Measurements from ENCODE around the gene PRR33. TPM values are rescaled to one million over a fixed set of nuclear protein-coding genes. Genes with fewer than 3 reads are reported as not detected.

PRR33 gene
- total RNA-seq, 1 donor from 2014 or later, result not detected

DNA sequence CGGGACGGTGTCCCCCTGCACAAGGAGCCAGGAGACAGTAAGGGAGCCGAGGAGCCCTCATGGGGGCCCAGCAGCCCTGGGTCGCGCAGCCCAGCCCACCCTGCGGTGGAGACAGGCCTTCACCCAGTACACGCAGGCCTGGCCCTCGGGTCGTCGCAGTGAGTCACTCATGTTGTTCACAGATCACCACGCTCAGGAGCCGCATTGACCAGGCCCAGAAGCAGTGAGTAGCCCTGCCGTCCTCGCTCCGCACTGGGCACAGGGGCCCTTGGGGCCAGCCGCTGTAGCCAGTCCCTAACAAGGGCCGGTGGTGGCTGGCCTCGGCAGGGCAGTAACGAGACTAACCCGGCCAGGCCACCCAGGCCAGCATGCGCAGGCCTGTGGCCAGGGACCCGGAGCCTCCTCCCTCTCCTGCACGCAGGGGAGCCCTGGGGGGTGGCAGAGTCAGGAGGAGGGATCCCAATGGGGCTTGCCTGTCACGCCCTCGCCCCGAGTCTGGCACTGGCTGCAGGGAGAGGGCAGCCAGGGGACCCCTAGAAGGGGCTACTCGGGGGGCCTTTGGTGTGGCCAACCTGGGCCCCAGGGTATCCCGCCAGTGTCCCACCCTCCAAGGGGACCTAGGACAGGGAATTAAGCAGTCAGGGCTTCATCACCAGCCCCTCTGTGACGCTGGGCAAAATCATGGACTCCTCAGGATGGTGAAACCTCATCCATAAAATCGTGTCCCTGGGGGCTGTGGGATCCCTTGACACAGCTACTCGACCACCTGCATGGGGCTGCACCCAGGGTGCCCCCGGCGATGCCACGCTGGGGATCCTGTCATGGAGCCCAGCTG is 45.3 kb upstream of the PRR33 start:
- peaks cover 16% of the 10 kb centered on the region for H3K27me3 Mint-ChIP-seq (ENCODE audit: low read depth, unreplicated experiment)
- H3K36me3 Mint-ChIP-seq (ENCODE audit: low read depth, unreplicated experiment), result no peaks in the 10 kb centered on the region
- DNase-seq (ENCODE audit: low read depth), result no peak
- Histone ChIP-seq H3K79me2 (ENCODE audit: insufficient read depth, low read length) (no peaks in the 10 kb centered on the region), H3K4me3 (ENCODE audit: insufficient read depth, low read depth, low read length) (no peak overlapping the region), H3K27ac (ENCODE audit: low read depth, low read length) (no peak overlapping the region), H3K9ac (ENCODE audit: low read length) (no peak overlapping the region), H3K36me3 (ENCODE audit: insufficient read depth, low read length) (no peaks in the 10 kb centered on the region), H3K4me1 (ENCODE audit: insufficient read depth, low read length) (no peaks in the 10 kb centered on the region), H4K20me1 (ENCODE audit: insufficient read depth, low read length) (no peaks in the 10 kb centered on the region), H3K4me2 (ENCODE audit: low read length) (no peak overlapping the region), H3K27me3 (ENCODE audit: insufficient read depth, low read length) (no peaks in the 10 kb centered on the region), H3K9me3 (ENCODE audit: insufficient read depth, low read depth, low read length) (no peaks in the 10 kb centered on the region), H2AFZ (ENCODE audit: low read depth, low read length) (no peak overlapping the region)
- H3K4me3 Mint-ChIP-seq (ENCODE audit: unreplicated experiment), result no peak overlapping the region
- H3K27ac Mint-ChIP-seq (ENCODE audit: unreplicated experiment), result no peak overlapping the region
- FAIRE-seq, result no peak
- TF ChIP-seq, protein P1, sequence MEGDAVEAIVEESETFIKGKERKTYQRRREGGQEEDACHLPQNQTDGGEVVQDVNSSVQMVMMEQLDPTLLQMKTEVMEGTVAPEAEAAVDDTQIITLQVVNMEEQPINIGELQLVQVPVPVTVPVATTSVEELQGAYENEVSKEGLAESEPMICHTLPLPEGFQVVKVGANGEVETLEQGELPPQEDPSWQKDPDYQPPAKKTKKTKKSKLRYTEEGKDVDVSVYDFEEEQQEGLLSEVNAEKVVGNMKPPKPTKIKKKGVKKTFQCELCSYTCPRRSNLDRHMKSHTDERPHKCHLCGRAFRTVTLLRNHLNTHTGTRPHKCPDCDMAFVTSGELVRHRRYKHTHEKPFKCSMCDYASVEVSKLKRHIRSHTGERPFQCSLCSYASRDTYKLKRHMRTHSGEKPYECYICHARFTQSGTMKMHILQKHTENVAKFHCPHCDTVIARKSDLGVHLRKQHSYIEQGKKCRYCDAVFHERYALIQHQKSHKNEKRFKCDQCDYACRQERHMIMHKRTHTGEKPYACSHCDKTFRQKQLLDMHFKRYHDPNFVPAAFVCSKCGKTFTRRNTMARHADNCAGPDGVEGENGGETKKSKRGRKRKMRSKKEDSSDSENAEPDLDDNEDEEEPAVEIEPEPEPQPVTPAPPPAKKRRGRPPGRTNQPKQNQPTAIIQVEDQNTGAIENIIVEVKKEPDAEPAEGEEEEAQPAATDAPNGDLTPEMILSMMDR (IDR thresholded peaks at IDR 0.05; ENCODE audit: insufficient read depth, low read depth, low read length), result no peak
- TF ChIP-seq EZH2 (IDR thresholded peaks at IDR 0.05; ENCODE audit: insufficient read depth, low read length), result no peak
- peaks cover 4% of the 10 kb centered on the region for H3K9me3 Mint-ChIP-seq (ENCODE audit: unreplicated experiment)
- H3K4me1 Mint-ChIP-seq (ENCODE audit: low read depth, unreplicated experiment), result peaks cover 3% of the 10 kb centered on the region

GRCh38 chr11:1936072-1936780 is 44.5 kb upstream of the PRR33 start:
- FAIRE-seq (no peak), DNase-seq (ENCODE audit: low read depth) (no peak)
- H3K27ac Mint-ChIP-seq (ENCODE audit: unreplicated experiment), result no peak overlapping the region
- H3K9ac ChIP-seq (ENCODE audit: low read length), result no peak overlapping the region
- H3K4me1 Mint-ChIP-seq (ENCODE audit: low read depth, unreplicated experiment), result peaks cover 3% of the 10 kb centered on the region
- H3K4me1 ChIP-seq (ENCODE audit: insufficient read depth, low read length), result no peaks in the 10 kb centered on the region
- H3K4me3 ChIP-seq (ENCODE audit: insufficient read depth, low read depth, low read length), result no peak overlapping the region
- H4K20me1 ChIP-seq (ENCODE audit: insufficient read depth, low read length), result no peaks in the 10 kb centered on the region
- H3K27me3 Mint-ChIP-seq (ENCODE audit: low read depth, unreplicated experiment), result peaks cover 16% of the 10 kb centered on the region
- H3K36me3 ChIP-seq (ENCODE audit: insufficient read depth, low read length), result no peaks in the 10 kb centered on the region
- no peaks in the 10 kb centered on the region for H3K79me2 ChIP-seq (ENCODE audit: insufficient read depth, low read length)
- no peak overlapping the region for H3K4me2 ChIP-seq (ENCODE audit: low read length)
- TF ChIP-seq, protein P1 (IDR thresholded peaks at IDR 0.05; ENCODE audit: insufficient read depth, low read depth, low read length), result no peak
- no peak for TF ChIP-seq EZH2 (IDR thresholded peaks at IDR 0.05; ENCODE audit: insufficient read depth, low read length)
- H3K27ac ChIP-seq (ENCODE audit: low read depth, low read length), result no peak overlapping the region
- H3K36me3 Mint-ChIP-seq (ENCODE audit: low read depth, unreplicated experiment), result no peaks in the 10 kb centered on the region
- no peak overlapping the region for H2AFZ ChIP-seq (ENCODE audit: low read depth, low read length)
- H3K9me3 Mint-ChIP-seq (ENCODE audit: unreplicated experiment), result peaks cover 4% of the 10 kb centered on the region
- no peaks in the 10 kb centered on the region for H3K27me3 ChIP-seq (ENCODE audit: insufficient read depth, low read length)
- no peaks in the 10 kb centered on the region for H3K9me3 ChIP-seq (ENCODE audit: insufficient read depth, low read depth, low read length)
- H3K4me3 Mint-ChIP-seq (ENCODE audit: unreplicated experiment), result no peak overlapping the region

All from astrocyte (in vitro differentiated cells and primary cell).